Panc1 (cell line): Measurements from ENCODE around the gene PRR14L.

Experiments used
- POLR2AphosphoS5 ChIP-seq: IDR thresholded peaks from 2 replicates; pipeline ENCODE4 v1.6.1; 2012; ENCODE audit warnings: mild to moderate bottlenecking, low read depth, low read length, moderate library complexity
- SIN3A ChIP-seq: IDR thresholded peaks from 2 replicates; pipeline ENCODE4 v1.6.1; 2012; ENCODE audit warnings: low read depth, mild to moderate bottlenecking, low read length, moderate library complexity, borderline replicate concordance; ENCODE audit not compliant: insufficient read depth
- TF ChIP-seq, protein P1 (sequence below): fragments of 450-650 bp; IDR thresholded peaks from 2 replicates; pipeline ENCODE4 v1.5.1; 2017; ENCODE audit warnings: mild to moderate bottlenecking
- TF ChIP-seq, protein P2 (sequence below), 2 experiments: IDR thresholded peaks; 2 replicates each; pipeline ENCODE4 v1.6.1; 2011 to 2012; ENCODE audit warnings: low read depth in 2 of 2, control low read depth in 1 of 2, low read length in 1 of 2, mild to moderate bottlenecking in 1 of 2, moderate library complexity in 1 of 2; ENCODE audit not compliant: insufficient read depth in 1 of 2

DNA sequence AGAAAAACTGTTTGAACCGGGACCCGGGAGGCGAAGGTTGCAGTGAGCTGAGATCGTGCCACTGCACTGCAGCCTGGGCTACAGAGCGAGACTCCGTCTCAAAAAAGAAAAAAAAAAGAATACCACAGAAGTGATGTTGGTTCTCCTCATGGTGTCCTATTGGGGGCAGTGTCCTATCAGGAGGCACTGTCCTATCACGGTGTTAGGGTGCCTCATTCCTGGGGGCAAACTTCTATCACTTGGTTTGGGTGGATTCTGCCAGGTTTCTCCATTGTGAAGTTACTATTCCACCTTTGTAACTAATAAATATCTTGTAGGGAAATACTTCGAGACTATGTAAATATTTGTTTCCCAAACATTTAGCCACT, 19.6 kb downstream of the PRR14L start:
- TF ChIP-seq, protein P1, sequence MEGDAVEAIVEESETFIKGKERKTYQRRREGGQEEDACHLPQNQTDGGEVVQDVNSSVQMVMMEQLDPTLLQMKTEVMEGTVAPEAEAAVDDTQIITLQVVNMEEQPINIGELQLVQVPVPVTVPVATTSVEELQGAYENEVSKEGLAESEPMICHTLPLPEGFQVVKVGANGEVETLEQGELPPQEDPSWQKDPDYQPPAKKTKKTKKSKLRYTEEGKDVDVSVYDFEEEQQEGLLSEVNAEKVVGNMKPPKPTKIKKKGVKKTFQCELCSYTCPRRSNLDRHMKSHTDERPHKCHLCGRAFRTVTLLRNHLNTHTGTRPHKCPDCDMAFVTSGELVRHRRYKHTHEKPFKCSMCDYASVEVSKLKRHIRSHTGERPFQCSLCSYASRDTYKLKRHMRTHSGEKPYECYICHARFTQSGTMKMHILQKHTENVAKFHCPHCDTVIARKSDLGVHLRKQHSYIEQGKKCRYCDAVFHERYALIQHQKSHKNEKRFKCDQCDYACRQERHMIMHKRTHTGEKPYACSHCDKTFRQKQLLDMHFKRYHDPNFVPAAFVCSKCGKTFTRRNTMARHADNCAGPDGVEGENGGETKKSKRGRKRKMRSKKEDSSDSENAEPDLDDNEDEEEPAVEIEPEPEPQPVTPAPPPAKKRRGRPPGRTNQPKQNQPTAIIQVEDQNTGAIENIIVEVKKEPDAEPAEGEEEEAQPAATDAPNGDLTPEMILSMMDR: peak; percentile 18; the same call in 1 of the 2 replicates
- TF ChIP-seq POLR2AphosphoS5: no peak
- TF ChIP-seq, protein P2, sequence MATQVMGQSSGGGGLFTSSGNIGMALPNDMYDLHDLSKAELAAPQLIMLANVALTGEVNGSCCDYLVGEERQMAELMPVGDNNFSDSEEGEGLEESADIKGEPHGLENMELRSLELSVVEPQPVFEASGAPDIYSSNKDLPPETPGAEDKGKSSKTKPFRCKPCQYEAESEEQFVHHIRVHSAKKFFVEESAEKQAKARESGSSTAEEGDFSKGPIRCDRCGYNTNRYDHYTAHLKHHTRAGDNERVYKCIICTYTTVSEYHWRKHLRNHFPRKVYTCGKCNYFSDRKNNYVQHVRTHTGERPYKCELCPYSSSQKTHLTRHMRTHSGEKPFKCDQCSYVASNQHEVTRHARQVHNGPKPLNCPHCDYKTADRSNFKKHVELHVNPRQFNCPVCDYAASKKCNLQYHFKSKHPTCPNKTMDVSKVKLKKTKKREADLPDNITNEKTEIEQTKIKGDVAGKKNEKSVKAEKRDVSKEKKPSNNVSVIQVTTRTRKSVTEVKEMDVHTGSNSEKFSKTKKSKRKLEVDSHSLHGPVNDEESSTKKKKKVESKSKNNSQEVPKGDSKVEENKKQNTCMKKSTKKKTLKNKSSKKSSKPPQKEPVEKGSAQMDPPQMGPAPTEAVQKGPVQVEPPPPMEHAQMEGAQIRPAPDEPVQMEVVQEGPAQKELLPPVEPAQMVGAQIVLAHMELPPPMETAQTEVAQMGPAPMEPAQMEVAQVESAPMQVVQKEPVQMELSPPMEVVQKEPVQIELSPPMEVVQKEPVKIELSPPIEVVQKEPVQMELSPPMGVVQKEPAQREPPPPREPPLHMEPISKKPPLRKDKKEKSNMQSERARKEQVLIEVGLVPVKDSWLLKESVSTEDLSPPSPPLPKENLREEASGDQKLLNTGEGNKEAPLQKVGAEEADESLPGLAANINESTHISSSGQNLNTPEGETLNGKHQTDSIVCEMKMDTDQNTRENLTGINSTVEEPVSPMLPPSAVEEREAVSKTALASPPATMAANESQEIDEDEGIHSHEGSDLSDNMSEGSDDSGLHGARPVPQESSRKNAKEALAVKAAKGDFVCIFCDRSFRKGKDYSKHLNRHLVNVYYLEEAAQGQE (IDR thresholded peaks at IDR 0.05; ENCODE audit: insufficient read depth in 1 of 2, low read depth in 2 of 2, low read length in 1 of 2): no peak
- TF ChIP-seq SIN3A: no peak
